NCI-H748 treated with DMSO at 0.1 percent for 48 hours (cell line): ENCODE measurements around the gene BMPR1B.
"Not testable (repeated sequence)": the region's sequence is repeated elsewhere in the genome, so short reads cannot be mapped to it uniquely, and the experiment has no call there.

ENCODE experiments used
- DNase-seq: peaks from one replicate; lab custom pipeline; 2025; lab: John Stamatoyannopoulos, UW

Gene BMPR1B

DNA sequence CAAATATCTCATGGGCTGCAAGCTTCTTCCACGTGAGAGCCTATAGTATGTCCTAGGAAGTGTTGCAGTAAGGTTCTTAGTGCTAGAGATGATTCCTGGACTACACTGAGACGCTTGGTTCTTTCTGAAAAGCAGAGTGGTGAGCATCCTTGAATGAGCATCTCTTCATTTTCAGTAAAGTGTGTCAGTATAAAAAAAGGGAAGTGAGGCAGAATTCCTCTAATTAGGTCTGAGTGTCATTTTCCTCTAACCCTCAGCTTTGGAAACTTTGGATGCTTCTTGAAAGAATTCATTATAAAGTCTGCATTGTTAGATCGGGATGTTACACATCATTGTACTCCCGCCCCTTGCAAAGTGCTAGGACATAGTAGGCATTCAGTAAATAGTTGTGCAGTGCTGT lies 5.2 kb downstream of the BMPR1B start:
- no peak for DNase-seq

DNA sequence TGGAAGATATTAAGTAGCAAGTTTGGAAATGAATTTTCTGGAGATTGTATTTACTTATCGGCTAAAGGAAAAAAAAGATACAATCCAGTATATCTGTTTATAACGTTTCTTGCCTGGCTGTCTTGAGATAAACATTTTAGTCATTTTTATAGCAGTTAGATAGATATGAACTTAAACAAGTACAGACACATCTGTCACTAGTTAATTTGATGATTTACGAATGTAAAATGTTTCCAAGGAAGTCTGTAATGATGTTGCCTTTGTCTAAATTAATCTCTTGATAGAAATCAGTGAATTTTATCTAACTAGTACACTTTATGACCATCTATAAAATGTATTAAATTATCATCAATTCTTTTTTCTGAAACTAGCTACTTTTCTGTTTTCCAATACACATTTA lies 5.7 kb downstream of the BMPR1B start:
- DNase-seq = no peak

DNA sequence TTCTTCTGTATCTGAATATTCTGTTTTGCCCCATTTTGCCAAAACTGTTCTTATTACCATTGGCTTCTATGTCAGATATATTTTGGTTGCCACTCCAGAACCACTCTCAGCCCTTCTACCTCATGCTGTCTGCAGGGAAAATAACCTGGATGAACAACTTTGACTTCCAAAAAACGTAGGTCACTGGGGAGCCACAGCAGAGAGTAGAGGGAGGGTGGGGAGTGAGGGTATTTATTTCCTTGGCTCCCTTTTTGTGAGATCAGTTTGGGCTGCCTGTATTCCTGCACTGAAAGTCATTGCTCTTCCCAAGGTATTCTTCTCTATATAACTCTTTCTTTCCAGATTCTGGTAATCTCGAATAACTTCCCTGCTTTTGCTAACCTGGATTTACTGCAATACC lies 6.3 kb downstream of the BMPR1B start:
- no peak for DNase-seq

DNA sequence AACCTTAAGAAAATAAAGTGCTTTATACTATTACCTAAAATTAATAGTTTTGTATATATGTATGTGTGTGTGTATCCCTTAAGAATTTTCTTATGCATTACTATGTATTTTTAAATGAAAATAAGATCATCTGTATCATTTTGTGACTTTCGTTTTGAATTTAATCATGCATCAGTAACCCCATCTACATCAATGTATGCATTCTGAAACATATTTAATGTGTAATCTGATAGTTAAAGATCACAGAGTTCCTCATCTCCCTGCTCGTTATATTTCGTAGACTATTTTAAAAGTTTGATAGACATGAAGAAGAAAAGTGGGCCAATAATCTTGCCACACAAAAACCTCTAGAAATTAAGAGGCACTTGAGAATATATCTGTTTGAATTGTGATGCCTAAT lies 7.4 kb downstream of the BMPR1B start:
- DNase-seq = no peak

DNA sequence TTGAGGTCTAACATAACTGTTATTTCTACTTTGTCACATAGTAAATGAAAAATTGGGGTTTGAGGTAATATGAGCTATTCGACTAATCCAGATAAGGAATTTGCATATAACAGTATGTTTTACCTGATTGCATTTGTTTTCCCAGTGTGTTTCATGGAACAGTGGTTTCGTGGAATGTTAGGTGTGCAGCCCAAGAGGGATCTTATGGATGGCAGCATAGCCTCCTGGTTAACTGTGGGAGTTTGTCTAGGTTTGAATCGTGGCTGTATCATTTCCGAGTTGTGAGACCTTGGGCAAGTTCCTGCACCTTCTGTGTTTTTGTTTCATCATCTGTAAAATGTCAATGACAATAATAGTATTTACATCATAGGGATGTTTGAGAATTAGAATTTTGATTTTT lies 7.9 kb downstream of the BMPR1B start:
- DNase-seq = no peak

DNA sequence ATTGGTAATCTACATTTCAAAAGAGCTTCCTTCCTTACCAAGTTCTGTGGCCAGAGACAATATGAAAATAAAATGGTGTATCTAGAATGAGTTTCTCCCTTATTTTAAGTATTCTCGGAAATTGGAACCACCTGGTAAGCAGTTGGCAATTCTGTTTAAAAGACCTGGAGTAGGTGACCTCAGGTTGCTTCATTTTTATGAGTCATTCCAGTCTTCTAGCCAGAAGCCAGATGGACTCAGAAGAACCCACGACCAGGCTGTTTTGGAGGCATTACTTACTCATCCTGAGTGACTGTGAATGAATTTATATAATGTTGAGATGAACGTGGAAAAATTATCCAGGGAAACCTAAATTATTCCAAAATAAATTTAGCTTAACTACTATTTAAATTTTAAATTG lies 9.1 kb downstream of the BMPR1B start:
- no peak for DNase-seq

DNA sequence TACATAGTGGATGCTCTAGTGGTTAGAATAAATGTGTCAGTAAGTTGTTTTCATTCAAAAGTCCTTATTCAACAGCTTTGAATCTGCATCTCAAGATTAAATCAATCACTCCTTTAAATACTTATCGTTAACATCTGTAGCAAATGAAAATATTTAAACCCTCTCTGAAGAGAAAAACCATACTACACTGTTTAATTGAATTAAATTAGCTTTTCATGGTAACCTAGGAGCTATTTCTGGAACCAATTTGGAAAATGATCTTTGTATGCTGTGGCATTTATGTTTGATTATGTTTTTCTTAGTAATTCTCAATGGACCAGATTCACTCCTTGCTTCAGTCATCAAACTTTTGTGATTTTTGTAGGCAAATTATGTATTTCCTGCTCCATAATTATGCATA lies 9.7 kb downstream of the BMPR1B start:
- DNase-seq = no peak

DNA sequence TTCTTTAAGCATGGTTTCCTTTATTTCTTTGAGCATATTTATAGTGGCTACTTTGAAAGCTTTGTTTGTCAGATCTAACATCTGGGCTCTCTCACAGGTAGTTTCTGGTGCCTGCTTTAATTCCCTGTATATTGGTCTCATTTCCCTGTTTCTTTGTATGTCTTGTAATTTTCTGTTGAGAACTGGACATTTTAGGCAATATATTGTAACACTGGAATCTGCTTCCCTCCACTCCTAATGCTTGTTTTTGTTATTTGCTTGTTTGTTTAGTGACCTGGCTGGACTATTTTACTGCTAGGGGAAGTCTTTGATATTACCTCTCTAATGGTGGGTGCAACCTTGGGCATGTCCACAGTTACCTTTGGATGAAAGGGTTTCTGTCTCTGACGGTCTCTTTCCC lies 25.0 kb downstream of the BMPR1B start:
- DNase-seq = no peak

DNA sequence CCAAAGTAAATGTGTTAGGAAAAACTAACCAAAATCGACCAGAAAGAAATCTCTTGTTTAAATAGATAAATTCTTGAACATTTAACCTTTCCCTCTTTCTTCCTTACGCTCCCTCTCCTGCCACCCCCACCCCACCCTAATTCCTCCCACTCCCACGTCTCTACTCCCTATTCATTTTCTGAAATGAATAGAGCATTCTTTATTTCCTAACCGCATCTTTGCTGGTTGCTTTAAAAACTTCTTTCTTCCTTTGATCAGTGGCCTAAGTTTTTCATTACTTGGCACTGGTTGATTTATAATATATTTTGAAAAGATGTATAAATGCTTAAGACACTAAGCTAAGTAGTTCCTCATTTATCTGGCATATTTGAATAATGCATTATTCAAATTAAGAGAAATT lies 33.9 kb downstream of the BMPR1B start:
- no peak for DNase-seq

DNA sequence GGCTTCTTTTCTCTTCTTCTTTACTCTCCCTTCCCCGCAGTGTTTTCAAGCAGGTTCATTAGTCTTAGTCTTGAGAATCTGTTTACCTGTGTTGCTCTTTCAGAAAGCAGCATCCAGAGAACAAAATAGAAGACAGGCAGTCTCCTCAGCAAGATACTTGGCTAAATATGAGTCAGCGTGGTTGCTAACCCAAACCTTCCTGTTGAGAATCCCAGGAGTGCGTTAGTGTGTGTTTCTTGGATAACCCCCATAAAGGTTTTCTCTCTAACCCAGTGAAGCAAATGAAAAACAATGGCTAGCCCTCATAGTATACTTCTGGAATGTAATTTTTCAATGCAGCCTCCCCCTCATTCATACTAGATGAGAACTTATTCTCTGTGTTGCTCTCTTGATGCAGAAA lies 41.1 kb downstream of the BMPR1B start:
- no peak for DNase-seq

DNA sequence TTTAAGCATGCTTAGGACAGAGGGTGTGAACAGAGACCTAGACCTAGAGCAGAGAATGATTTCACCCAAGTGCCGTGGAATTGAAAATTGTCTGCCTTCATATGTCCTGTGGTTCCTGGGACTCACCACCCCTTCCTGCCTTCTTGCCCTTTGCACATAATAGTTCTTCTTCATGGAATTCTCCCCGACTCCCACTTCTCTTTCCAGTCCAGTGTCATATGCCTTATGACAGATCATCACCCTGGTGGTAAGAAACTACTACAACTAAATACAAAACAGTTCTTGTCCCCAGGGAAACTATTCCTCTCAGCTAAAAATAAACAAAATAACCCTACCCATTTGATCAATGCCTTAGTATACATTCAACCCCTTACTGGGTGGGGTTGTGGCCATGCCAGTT lies 43.3 kb downstream of the BMPR1B start:
- DNase-seq = no peak

DNA sequence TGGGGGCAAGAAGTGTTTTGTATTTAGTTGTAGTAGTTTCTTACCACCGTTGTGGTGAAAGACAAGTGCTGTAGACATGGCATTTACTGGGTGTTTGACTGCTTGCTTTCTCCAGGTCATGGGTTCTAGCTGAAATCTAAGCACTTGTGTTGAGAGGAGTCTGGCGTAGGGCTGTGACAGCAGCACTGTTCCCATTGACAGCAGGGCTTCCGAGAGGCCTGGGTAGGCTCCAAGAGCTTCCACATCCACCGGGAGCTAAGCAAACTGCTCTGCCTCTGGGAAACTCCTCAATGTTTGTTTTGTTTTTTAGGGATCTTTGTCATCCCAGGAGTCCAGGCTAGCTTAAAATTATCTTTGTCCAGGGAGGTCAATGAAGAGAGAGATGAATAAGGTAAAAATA lies 44.3 kb downstream of the BMPR1B start:
- DNase-seq = no peak

DNA sequence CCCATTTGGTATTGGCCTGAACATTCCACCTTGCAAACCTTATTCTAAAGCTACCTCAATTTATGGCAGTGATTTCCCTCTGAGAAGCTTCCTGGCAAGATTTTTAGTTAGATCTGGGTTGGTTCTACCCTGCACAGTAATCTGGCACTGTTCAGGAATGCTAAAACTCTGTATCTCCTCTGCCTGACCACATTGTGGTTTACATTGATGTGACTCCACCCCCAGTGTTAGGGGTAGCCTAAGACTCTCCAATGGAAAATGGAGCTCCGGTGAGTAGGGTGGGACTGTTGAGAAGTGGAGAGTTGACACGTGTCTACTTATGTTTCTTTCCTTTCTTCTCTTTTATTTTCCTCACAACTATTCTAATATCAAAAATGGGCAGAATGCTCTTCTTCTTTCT lies 45.4 kb downstream of the BMPR1B start:
- DNase-seq = no peak

DNA sequence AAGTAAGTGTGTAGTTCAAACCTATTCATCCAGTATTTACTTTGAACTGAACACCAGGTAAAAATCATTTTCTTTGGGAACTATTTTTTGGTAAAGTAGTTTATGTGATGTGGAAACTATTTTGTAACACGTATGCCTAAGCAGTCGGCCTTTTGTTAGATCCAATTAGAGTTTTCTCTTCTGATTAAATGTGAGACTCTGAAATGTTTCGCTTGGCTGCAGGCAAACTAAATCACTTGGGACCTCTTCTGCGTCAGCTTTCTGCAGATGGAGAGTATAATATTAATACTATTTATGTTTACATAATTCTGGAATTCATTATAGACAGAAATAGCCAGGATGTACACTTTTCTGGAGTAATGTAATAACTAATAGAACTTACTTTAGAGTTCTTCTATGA lies 46.9 kb downstream of the BMPR1B start:
- no peak for DNase-seq

DNA sequence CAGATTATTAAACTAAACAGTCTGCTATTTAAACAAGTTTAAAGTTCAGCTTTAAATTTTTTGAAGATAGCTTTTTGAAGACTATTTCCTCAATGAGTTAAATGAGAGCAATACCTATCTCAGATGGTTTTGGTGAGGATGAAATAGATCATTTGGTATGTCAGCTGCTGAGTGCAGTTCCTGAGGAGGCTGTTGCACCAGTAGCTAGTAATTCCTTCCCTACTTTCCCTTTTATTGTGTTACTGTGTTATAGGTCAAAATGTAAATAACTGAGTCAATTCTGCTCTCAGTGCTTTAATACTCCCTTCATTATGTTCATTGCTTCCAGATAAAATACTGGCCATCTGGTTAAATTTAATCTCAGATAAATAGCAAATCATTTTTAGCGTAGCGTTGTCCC lies 48.6 kb downstream of the BMPR1B start:
- no peak for DNase-seq

DNA sequence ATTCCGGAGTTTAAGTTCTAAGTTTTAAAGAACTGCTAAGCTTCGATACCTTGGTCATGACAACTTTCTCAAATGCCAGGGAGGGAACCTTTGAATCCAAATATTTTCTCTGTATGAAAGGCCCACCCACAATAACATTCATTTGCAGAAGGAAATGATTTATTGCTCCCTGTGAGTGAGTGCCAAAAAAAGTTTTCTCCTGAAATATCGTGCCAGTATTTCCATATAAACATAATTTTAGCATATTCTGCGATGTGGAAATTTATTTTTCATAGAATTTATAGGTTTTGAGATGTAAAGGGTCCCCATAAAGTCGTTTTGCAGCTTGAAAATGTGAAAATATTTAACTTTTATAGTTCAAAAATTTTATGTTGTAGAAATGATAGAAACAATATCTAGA lies 53.9 kb downstream of the BMPR1B start:
- DNase-seq = no peak

DNA sequence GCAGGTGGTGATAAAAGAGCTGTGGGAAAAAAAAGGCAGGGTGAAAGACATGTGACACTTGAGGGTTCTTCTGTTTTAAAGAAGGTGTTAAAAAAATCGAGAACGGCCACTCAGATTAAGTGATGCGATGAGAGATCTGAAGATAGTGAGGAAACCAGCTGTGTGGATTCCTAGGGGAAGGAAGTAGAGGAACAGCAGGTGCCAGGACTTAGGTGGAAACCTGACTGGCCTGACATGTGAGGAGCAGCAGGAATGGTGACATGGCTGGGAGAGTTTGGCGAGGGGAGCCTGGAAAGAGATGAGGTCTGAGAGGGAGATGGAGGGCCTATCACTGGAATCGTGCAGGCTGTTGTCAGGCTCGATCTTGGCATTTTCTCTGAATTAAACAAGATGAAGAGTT lies 55.5 kb downstream of the BMPR1B start:
- DNase-seq = peak; percentile 0

DNA sequence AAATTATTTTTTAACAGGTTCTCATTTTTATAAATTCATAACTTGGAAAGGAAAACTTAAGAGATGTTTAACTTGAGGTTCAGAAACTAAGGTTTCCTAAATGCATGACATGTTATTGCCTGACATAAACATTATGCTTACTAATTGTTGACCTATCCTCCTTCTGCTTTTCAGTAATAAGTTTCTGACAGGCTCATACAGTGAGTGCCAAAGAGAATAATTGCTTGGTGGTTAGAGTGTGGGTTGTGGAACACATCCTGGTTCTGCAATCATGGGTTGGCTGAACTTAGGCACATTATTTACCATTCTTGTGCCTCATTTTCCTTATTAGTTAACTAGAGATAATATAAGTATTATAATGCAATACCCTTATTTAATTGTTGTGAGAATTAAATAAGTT lies 56.5 kb downstream of the BMPR1B start:
- no peak for DNase-seq

DNA sequence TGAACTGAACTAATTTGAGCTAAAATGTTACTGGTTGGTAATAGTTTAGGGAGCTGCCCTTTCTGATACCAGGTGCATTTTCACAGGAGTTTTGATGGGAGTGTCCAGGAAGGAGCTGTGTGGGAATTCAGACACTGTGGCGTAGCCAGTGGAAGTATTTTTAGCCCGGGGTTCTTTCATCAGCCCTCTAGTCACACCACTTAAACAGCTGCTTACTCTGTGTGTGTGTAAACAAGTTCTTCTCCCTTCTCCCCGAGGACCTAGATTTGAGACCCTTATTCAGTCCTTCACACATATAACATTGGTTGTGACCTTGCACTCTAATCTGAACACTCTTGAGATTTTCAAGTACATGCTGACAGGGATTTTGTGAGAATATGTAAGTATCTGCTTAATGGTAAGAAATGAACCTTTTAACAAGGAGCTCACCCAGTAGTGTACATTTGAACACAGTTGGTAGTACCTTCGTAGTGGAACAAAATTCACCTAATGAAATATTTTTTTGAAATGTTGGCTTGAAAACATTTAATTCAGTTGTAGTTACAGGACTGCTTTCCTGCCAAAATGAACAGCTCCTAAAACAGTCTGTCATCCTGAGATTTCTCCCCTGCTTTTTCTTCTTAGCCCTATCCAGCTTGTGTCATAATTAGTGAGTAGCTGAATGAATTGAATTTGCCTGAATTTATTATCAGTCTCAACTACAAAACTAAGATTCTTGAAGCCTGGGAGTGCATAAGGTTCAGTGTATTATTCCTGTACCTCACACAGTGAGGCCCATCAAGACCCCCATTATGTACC lies 61.8 kb downstream of the BMPR1B start:
- no peak for DNase-seq

DNA sequence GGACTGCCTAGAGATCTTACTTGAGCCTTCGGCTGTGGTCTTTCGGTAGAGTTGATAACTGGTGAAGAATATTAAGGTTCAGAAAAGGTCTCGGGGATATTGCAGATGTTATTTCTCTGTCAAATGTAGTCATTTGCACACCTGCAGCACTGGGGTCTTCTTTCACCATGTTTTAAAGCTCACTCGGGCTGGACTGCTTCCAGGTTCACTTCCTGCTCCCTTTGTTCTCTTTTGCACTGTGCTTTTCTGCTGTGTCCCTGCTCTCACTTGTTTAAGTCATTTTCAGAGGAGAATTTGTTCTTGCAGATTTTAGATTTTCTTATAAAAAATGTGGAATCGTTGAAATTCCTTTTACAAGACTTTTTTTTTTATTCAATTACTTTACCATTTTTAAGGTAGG lies 68.5 kb downstream of the BMPR1B start:
- peak; percentile 10 for DNase-seq

DNA sequence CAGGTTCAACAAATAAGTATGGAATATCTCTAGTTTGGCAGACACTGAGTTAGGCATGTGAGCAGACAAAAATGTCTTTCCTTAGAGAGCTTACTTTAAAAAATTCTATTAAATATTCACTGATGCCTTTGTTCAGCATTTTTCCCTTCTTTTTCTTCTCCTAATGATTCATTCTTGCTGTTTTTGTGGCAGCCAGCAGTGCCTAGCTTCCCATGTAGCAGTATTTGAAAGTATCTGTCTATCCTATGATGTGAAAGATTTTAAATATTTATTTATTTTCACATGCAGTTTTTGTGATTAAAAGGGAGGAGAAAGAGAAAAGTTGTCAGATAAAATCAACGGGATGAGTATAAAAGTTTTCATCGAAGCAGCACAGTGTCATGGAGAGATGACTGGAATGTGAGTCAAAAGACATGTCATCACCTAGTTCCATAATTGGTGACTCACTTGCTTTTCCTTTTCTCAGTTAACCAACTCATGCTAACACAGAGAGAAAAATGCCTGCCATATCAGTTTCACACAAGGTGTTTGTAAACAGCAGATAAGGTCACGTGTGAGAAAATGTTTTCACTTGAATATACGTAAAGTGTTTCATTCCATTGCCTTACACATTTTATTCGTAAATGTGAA lies 69.8 kb downstream of the BMPR1B start:
- DNase-seq = no peak

DNA sequence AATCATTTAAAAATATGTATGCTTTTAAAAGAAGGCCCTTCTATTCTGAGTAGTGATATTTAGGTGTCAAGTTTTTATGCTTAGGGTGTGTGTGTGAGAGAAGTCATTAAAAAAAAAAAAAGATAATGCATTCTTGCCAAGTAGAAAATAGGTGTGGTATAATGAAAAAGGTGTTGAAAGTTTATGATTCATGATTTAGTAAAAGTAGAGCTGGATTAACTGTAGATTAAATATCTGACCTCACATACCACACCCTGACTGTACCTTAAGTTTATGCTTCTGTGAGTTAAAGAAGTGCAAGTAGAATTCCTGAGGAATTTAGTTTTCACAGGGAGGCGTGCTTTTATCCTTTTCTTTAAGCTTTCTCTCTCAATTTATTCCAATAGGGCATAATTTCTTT lies 71.1 kb downstream of the BMPR1B start:
- DNase-seq = no peak

DNA sequence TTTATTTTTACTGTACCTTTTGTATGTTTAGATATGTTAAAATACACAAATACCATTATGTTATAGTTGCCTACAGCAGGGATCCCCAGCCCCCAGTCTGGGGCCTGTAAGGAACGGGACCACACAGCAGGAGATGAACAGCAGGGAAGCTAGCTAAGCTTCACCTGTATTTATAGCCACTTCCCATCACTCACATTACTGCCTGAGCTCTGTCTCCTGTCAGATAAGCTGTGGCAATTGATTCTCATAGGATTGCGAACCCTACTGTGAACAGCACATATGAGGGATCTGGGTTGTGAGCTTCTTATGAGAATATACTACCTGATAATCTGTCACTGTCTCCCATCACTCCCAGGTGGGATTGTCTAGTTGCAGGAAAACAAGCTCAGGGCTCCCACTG lies 73.9 kb downstream of the BMPR1B start:
- no peak for DNase-seq

DNA sequence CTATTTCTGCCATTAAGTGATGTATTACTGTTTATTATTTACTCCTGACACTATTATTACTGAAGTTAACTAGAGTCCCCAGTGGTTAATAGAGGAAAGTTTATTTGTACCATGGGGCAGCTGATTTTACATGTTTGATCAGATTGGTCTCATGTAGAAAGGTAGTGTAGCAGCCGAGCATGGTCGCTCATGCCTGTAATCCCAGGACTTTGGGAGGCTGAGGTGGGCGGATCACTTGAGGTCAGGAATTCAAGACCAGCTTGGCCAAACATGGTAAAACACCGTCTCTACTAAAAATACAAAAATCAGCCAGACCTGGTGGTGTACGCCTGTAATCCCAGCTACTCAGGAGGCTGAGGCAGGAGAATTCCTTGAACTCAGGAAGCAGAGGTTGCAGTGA lies 74.6 kb downstream of the BMPR1B start:
- DNase-seq = not testable (repeated sequence)
